Stimulated activated CD4-positive, alpha-beta T cell treated with anti-CD3 and anti-CD28 coated beads, Interleukin-12 subunit alpha, Interleukin-12 subunit beta, amount 100 ng/mL, for 48 hours (primary cell): ENCODE results near the gene FAM163A.
"Not testable (repeated sequence)": the region's sequence is repeated elsewhere in the genome, so short reads cannot be mapped to it uniquely, and the experiment has no call there.

Experiments used
- DNase-seq, 3 donors: peaks; one replicate each; pipeline ENCODE4 v3.0.0-alpha.2; 2020; ENCODE audit warnings: low read depth in 2 of 3, low spot score in 1 of 3

Gene FAM163A

GRCh38 chr1:179836686-179837445 is 93.8 kb downstream of the FAM163A start:
- not testable (repeated sequence) for DNase-seq

GRCh38 chr1:179840107-179840506 is 97.0 kb downstream of the FAM163A start:
- DNase-seq: no peak

GRCh38 chr1:179848233-179848632 is 105.1 kb downstream of the FAM163A start:
- DNase-seq: no peak

GRCh38 chr1:179853102-179853501 is 110.0 kb downstream of the FAM163A start:
- DNase-seq: no peak

GRCh38 chr1:179855831-179856230 is 112.7 kb downstream of the FAM163A start:
- DNase-seq: not testable (repeated sequence)

GRCh38 chr1:179856296-179856695 is 113.2 kb downstream of the FAM163A start:
- no peak for DNase-seq

GRCh38 chr1:179857009-179857408 is 113.9 kb downstream of the FAM163A start:
- DNase-seq: no peak

- no peak for DNase-seq
Measured at GRCh38 chr1:179860652-179861051, 117.6 kb downstream of the FAM163A start.

GRCh38 chr1:179865377-179865776 is 122.3 kb downstream of the FAM163A start:
- DNase-seq: no peak
